GM23248 (cell line): ENCODE results near the gene TMUB1. TPM values are rescaled to one million over a fixed set of nuclear protein-coding genes. Genes with fewer than 3 reads are reported as not detected.
"Not testable (repeated sequence)": the region's sequence is repeated elsewhere in the genome, so short reads cannot be mapped to it uniquely, and the experiment has no call there.

Source experiments
- DNase-seq: peaks from one replicate; pipeline ENCODE4 v3.0.0-alpha.2; 2015
- H2AFZ ChIP-seq: fragments of 200-600 bp; sonication (generic); 2 replicates; pipeline ENCODE4 v1.6.1; 2016; ENCODE audit warnings: antibody characterized with exemption
- H3F3A ChIP-seq: fragments of 200-600 bp; sonication (generic); 2 replicates; pipeline ENCODE4 v1.6.1; 2016; ENCODE audit warnings: mild to moderate bottlenecking, antibody characterized with exemption, mixed run types; ENCODE audit not compliant: insufficient read depth
- H3K27ac ChIP-seq: fragments of 200-600 bp; sonication (generic); 2 replicates; pipeline ENCODE4 v1.5.1; 2016; ENCODE audit warnings: mild to moderate bottlenecking
- H3K27me3 ChIP-seq: fragments of 200-600 bp; sonication (generic); replicated peaks from 2 replicates; pipeline ENCODE4 v1.6.1; 2016; ENCODE audit warnings: mild to moderate bottlenecking; ENCODE audit not compliant: insufficient read depth
- H3K36me3 ChIP-seq: fragments of 200-600 bp; sonication (generic); 2 replicates; pipeline ENCODE4 v1.6.1; 2016; ENCODE audit warnings: low read depth, mild to moderate bottlenecking
- H3K4me1 ChIP-seq: fragments of 200-600 bp; sonication (generic); 2 replicates; pipeline ENCODE4 v1.6.1; 2016; ENCODE audit warnings: mild to moderate bottlenecking; ENCODE audit not compliant: insufficient read depth
- H3K4me2 ChIP-seq: fragments of 200-600 bp; sonication (generic); one replicate; pipeline ENCODE4 v1.6.1; 2016; ENCODE audit warnings: mild to moderate bottlenecking; ENCODE audit not compliant: unreplicated experiment
- H3K4me3 ChIP-seq: fragments of 200-600 bp; sonication (generic); 2 replicates; pipeline ENCODE4 v1.5.1; 2016; ENCODE audit warnings: mild to moderate bottlenecking
- H3K79me2 ChIP-seq: fragments of 200-600 bp; sonication (generic); 2 replicates; pipeline ENCODE4 v1.6.1; 2016; ENCODE audit warnings: mild to moderate bottlenecking; ENCODE audit not compliant: insufficient read depth
- H3K9ac ChIP-seq: fragments of 200-600 bp; sonication (generic); 2 replicates; pipeline ENCODE4 v1.6.1; 2016; ENCODE audit warnings: mild to moderate bottlenecking
- H3K9me2 ChIP-seq: fragments of 200-600 bp; sonication (generic); 2 replicates; pipeline ENCODE4 v1.6.1; 2016; ENCODE audit warnings: mixed run types, mild to moderate bottlenecking, moderate library complexity; ENCODE audit not compliant: insufficient read depth
- H3K9me3 ChIP-seq: fragments of 200-600 bp; sonication (generic); one replicate; pipeline ENCODE4 v1.6.1; 2017; ENCODE audit warnings: low read depth
- H4K20me1 ChIP-seq: fragments of 200-600 bp; sonication (generic); 2 replicates; pipeline ENCODE4 v1.6.0; 2016; ENCODE audit not compliant: insufficient read depth
- EZH2 ChIP-seq: fragments of 200-600 bp; sonication (generic); IDR thresholded peaks from 2 replicates; pipeline ENCODE4 v1.6.1; 2018; ENCODE audit warnings: antibody characterized with exemption, mild to moderate bottlenecking; ENCODE audit not compliant: insufficient read depth, poor library complexity, severe bottlenecking
- EZH2phosphoT487 ChIP-seq: fragments of 200-600 bp; sonication (generic); IDR thresholded peaks from 2 replicates; pipeline ENCODE4 v1.6.1; 2018; ENCODE audit warnings: antibody characterized with exemption, moderate library complexity, mild to moderate bottlenecking, low read depth; ENCODE audit not compliant: insufficient read depth
- WGBS, 2 experiments: methylation state at CpG; one replicate each; pipeline ENCODE4 v1.1.6; 2015 to 2017; ENCODE audit warnings: low lambda C conversion rate in 2 of 2, low coverage in 1 of 2; ENCODE audit errors: missing lambda C conversion rate in 2 of 2; 5-methylcytosine and 5-hydroxymethylcytosine counted together
- in situ Hi-C: fragments of 300-500 bp; cut with MboI; formaldehyde crosslinking; loops from 2 replicates; pipeline ENCODE4 v1.15.0; 2020
- polyA plus RNA-seq: library from polyadenylated mRNA; unstranded; fragments of >200 nt; fragmentation: Nextera tagmentation; extraction: Ambion mirVana; gene quantifications from 2 replicates; pipeline ENCODE4 v1.2.1, GENCODE V29; 2016
- total RNA-seq: library from RNA; depleted of rRNA; stranded (reverse); fragments of >200 nt; shearing (Covaris generic); gene quantifications from 2 replicates; pipeline ENCODE4 v1.2.3, GENCODE V29; 2014

The TMUB1 gene
- total and polyA plus RNA-seq, 2 experiments from 2014 or later = 19.9 to 33.6 TPM

- WGBS, 2 experiments = 94 to 95% methylated on average over 20 of the region's 20 CpGs
- TF ChIP-seq EZH2 (no peak), EZH2phosphoT487 (no peak)
These were observed 39.3 kb downstream of the TMUB1 start for GRCh38 chr7:151043959-151044358.

GRCh38 chr7:151043449-151043848 lies 39.8 kb downstream of the TMUB1 start:
- Histone ChIP-seq H3K4me1 (peaks cover 22% of the 10 kb centered on the region), H3F3A (peaks cover 18% of the 10 kb centered on the region)
- DNase-seq, in situ Hi-C loops, H3K4me3 ChIP-seq, H3K9me2 ChIP-seq, H3K4me2 ChIP-seq, H3K79me2 ChIP-seq, H4K20me1 ChIP-seq, H3K9ac ChIP-seq, H3K27ac ChIP-seq, H3K9me3 ChIP-seq, H3K36me3 ChIP-seq, H3K27me3 ChIP-seq, H2AFZ ChIP-seq: not testable (repeated sequence)
- WGBS, 2 experiments = 84% methylated on average over 10 of the region's 10 CpGs; no CpG with 5 or more reads in 1 of the 2 experiments

More at GRCh38 chr7:151043959-151044358, 39.3 kb downstream of the TMUB1 start:
- Histone ChIP-seq H3K4me2 (no peak overlapping the region), H3K27ac (no peak overlapping the region), H3K4me3 (no peak overlapping the region), H4K20me1 (no peaks in the 10 kb centered on the region), H3F3A (peaks cover 13% of the 10 kb centered on the region), H3K9me2 (no peaks in the 10 kb centered on the region), H3K4me1 (peaks cover 17% of the 10 kb centered on the region), H2AFZ (no peak overlapping the region), H3K36me3 (no peaks in the 10 kb centered on the region), H3K9me3 (no peaks in the 10 kb centered on the region), H3K79me2 (no peaks in the 10 kb centered on the region), H3K27me3 (no peaks in the 10 kb centered on the region), H3K9ac (no peak overlapping the region)
- no peak for DNase-seq
- in situ Hi-C loops = no loop called here

GRCh38 chr7:151040616-151041375 lies 42.5 kb downstream of the TMUB1 start:
- Histone ChIP-seq H3K9me3 (no peaks in the 10 kb centered on the region), H3K27ac (no peak overlapping the region), H3K36me3 (no peaks in the 10 kb centered on the region), H3K4me3 (no peak overlapping the region), H4K20me1 (no peaks in the 10 kb centered on the region), H3K27me3 (no peaks in the 10 kb centered on the region), H3K4me1 (peaks cover 18% of the 10 kb centered on the region), H2AFZ (no peak overlapping the region), H3K4me2 (no peak overlapping the region), H3K9me2 (no peaks in the 10 kb centered on the region), H3K9ac (no peak overlapping the region), H3K79me2 (no peaks in the 10 kb centered on the region), H3F3A (peaks cover 12% of the 10 kb centered on the region)
- DNase-seq = no peak
- 94 to 97% methylated on average over 30 of the region's 30 CpGs for WGBS, 2 experiments
- in situ Hi-C loops = no loop called here
- TF ChIP-seq EZH2 = no peak

GRCh38 chr7:151039850-151040548 lies 43.3 kb downstream of the TMUB1 start:
- H3K4me1 ChIP-seq = peaks cover 18% of the 10 kb centered on the region
- TF ChIP-seq EZH2phosphoT487 (no peak), EZH2 (no peak)
- H3K36me3 ChIP-seq = no peaks in the 10 kb centered on the region
- H3F3A ChIP-seq = peaks cover 12% of the 10 kb centered on the region
- no peaks in the 10 kb centered on the region for H3K9me2 ChIP-seq
- H2AFZ ChIP-seq = no peak overlapping the region
- DNase-seq = no peak
- H3K4me3 ChIP-seq = no peak overlapping the region
- in situ Hi-C loops = no loop called here
- no peaks in the 10 kb centered on the region for H3K9me3 ChIP-seq
- WGBS, 2 experiments = 76 to 79% methylated on average over 17 to 18 of the region's 18 CpGs
- H3K9ac ChIP-seq = peak overlapping the region; percentile 81
- peak overlapping the region; percentile 94 for H3K27ac ChIP-seq
- H4K20me1 ChIP-seq = no peaks in the 10 kb centered on the region
- H3K27me3 ChIP-seq = no peaks in the 10 kb centered on the region
- H3K79me2 ChIP-seq = no peaks in the 10 kb centered on the region
- H3K4me2 ChIP-seq = peak overlapping the region; percentile 16
